H9 (cell line): ENCODE results near the gene PLB1. TPM values are rescaled to one million over a fixed set of nuclear protein-coding genes. Genes with fewer than 3 reads are reported as not detected.

Experiments used
- DNase-seq: peaks from one replicate; pipeline ENCODE4 v3.0.0-alpha.2; 2017
- H2AFZ ChIP-seq: one replicate; pipeline ENCODE4 v1.6.1; 2013; ENCODE audit warnings: mild to moderate bottlenecking, low read length, control low read depth, moderate library complexity
- H2AK5ac ChIP-seq: 2 replicates; pipeline ENCODE4 v1.6.1; 2013; ENCODE audit warnings: low read length, control low read depth, mixed read lengths; ENCODE audit not compliant: insufficient read length
- H2BK120ac ChIP-seq: one replicate; pipeline ENCODE4 v1.6.1; 2013; ENCODE audit warnings: low read depth, mild to moderate bottlenecking, low read length, control low read depth, inconsistent platforms; ENCODE audit not compliant: poor library complexity, severe bottlenecking
- H2BK12ac ChIP-seq: 2 replicates; pipeline ENCODE4 v1.6.1; 2013; ENCODE audit warnings: low read length, control low read depth, mixed read lengths, low read depth; ENCODE audit not compliant: insufficient read length
- H2BK15ac ChIP-seq: 2 replicates; pipeline ENCODE4 v1.6.1; 2013; ENCODE audit warnings: low read depth, low read length, control low read depth
- H2BK20ac ChIP-seq: one replicate; pipeline ENCODE4 v1.6.1; 2013; ENCODE audit warnings: low read depth, mild to moderate bottlenecking, low read length, control low read depth, inconsistent platforms; ENCODE audit not compliant: poor library complexity, severe bottlenecking
- H2BK5ac ChIP-seq: 2 replicates; pipeline ENCODE4 v1.6.1; 2013; ENCODE audit warnings: low read length, control low read depth, mixed read lengths; ENCODE audit not compliant: insufficient read length
- H3K14ac ChIP-seq: 2 replicates; pipeline ENCODE4 v1.6.1; 2013; ENCODE audit warnings: low read length, control low read depth; ENCODE audit not compliant: insufficient read depth
- H3K18ac ChIP-seq: 2 replicates; pipeline ENCODE4 v1.6.1; 2013; ENCODE audit warnings: low read depth, mild to moderate bottlenecking, mixed read lengths, low read length, control low read depth; ENCODE audit not compliant: insufficient read length
- H3K23ac ChIP-seq: 2 replicates; pipeline ENCODE4 v1.6.1; 2013; ENCODE audit warnings: low read length, control low read depth, mixed read lengths, low read depth; ENCODE audit not compliant: insufficient read length
- H3K23me2 ChIP-seq: 2 replicates; pipeline ENCODE4 v1.6.1; 2013; ENCODE audit warnings: low read depth, mild to moderate bottlenecking, mixed read lengths, low read length, control low read depth; ENCODE audit not compliant: insufficient read length, poor library complexity, severe bottlenecking
- H3K27ac ChIP-seq: 2 replicates; pipeline ENCODE4 v1.5.1; 2013; ENCODE audit warnings: low read length, control low read depth, mixed read lengths, low read depth; ENCODE audit not compliant: insufficient read length
- H3K27me3 ChIP-seq: 2 replicates; pipeline ENCODE4 v1.6.1; 2013; ENCODE audit warnings: low read length, control low read depth, inconsistent platforms; ENCODE audit not compliant: insufficient read depth
- H3K4ac ChIP-seq: 2 replicates; pipeline ENCODE4 v1.6.1; 2013; ENCODE audit warnings: low read depth, mild to moderate bottlenecking, control low read depth, inconsistent platforms, low read length, moderate library complexity
- H3K4me1 ChIP-seq: 2 replicates; pipeline ENCODE4 v1.6.1; 2013; ENCODE audit warnings: low read length, control low read depth, inconsistent platforms; ENCODE audit not compliant: insufficient read depth
- H3K4me2 ChIP-seq: 2 replicates; pipeline ENCODE4 v1.6.1; 2013; ENCODE audit warnings: low read length, control low read depth, mixed read lengths; ENCODE audit not compliant: insufficient read length, insufficient read depth
- H3K56ac ChIP-seq: 2 replicates; pipeline ENCODE4 v1.6.1; 2013; ENCODE audit warnings: low read depth, mild to moderate bottlenecking, mixed read lengths, low read length, control low read depth; ENCODE audit not compliant: insufficient read length
- H3K79me1 ChIP-seq: 2 replicates; pipeline ENCODE4 v1.6.1; 2013; ENCODE audit warnings: low read depth, mild to moderate bottlenecking, moderate library complexity, low read length, control low read depth, inconsistent platforms; ENCODE audit not compliant: insufficient read depth, poor library complexity, severe bottlenecking
- H3K79me2 ChIP-seq: 2 replicates; pipeline ENCODE4 v1.6.1; 2013; ENCODE audit warnings: low read length, control low read depth, inconsistent platforms; ENCODE audit not compliant: insufficient read depth
- H3K9ac ChIP-seq: 2 replicates; pipeline ENCODE4 v1.6.1; 2013; ENCODE audit warnings: low read length, control low read depth, mixed read lengths; ENCODE audit not compliant: insufficient read length; ENCODE audit errors: extremely low read depth
- H3K9me3 ChIP-seq: one replicate; pipeline ENCODE4 v1.6.1; 2013; ENCODE audit warnings: low read depth, low read length, inconsistent platforms; ENCODE audit not compliant: control insufficient read depth
- H3T11ph ChIP-seq: one replicate; pipeline ENCODE4 v1.6.1; 2013; ENCODE audit warnings: mild to moderate bottlenecking, low read length, control low read depth, inconsistent platforms
- H4K20me1 ChIP-seq: one replicate; pipeline ENCODE4 v1.6.1; 2013; ENCODE audit not compliant: control insufficient read depth, insufficient read length, insufficient read depth
- H4K5ac ChIP-seq: 2 replicates; pipeline ENCODE4 v1.6.1; 2013; ENCODE audit warnings: low read depth, mild to moderate bottlenecking, mixed read lengths, low read length, control low read depth; ENCODE audit not compliant: insufficient read length
- H4K8ac ChIP-seq: replicated peaks from 2 replicates; pipeline ENCODE4 v1.6.1; 2013; ENCODE audit warnings: low read length, control low read depth, mixed read lengths, low read depth; ENCODE audit not compliant: insufficient read length
- H4K91ac ChIP-seq: 2 replicates; pipeline ENCODE4 v1.6.1; 2013; ENCODE audit warnings: low read depth, mild to moderate bottlenecking, moderate library complexity, mixed read lengths, low read length, control low read depth; ENCODE audit not compliant: insufficient read length
- H3K27ac Mint-ChIP-seq, 3 experiments: 2 replicates in 2 of 3; 3 replicates in 1 of 3; pipeline ENCODE4 v1.8.0; 2020 to 2021; ENCODE audit warnings: mixed read lengths in 3 of 3, mild to moderate bottlenecking in 1 of 3, moderate library complexity in 1 of 3
- H3K27me3 Mint-ChIP-seq: 2 replicates; pipeline ENCODE4 v1.8.0; 2021; ENCODE audit warnings: low read depth, mild to moderate bottlenecking, moderate library complexity, mixed read lengths
- H3K36me3 Mint-ChIP-seq, 3 experiments: 2 replicates in 2 of 3; 3 replicates in 1 of 3; pipeline ENCODE4 v1.8.0; 2020 to 2021; ENCODE audit warnings: low read depth in 3 of 3, mixed read lengths in 3 of 3; ENCODE audit not compliant: insufficient read depth in 1 of 3
- H3K4me1 Mint-ChIP-seq, 2 experiments: 2 replicates each; pipeline ENCODE4 v1.8.0; 2020; ENCODE audit warnings: mixed read lengths in 2 of 2
- H3K4me3 Mint-ChIP-seq, 2 experiments: 2 replicates in 1 of 2; 3 replicates in 1 of 2; pipeline ENCODE4 v1.8.0; 2020 to 2021; ENCODE audit warnings: mild to moderate bottlenecking in 2 of 2, mixed read lengths in 2 of 2, moderate library complexity in 1 of 2
- H3K9me3 Mint-ChIP-seq, 2 experiments: 2 replicates in 1 of 2; 3 replicates in 1 of 2; pipeline ENCODE4 v1.8.0; 2020; ENCODE audit warnings: mild to moderate bottlenecking in 2 of 2, mixed read lengths in 2 of 2, moderate library complexity in 1 of 2
- WGBS: extraction: QIAGEN DNeasy Blood & Tissue Kit; methylation state at CpG from one replicate; pipeline ENCODE4 v1.1.7; 2013; ENCODE audit warnings: missing lambda C conversion rate, low lambda C conversion rate, mixed read lengths; ENCODE audit not compliant: insufficient read length; ENCODE audit errors: extremely low coverage; 5-methylcytosine and 5-hydroxymethylcytosine counted together
- total RNA-seq: library from RNA; stranded (reverse); gene quantifications from 2 replicates; pipeline ENCODE4 v1.2.1, GENCODE V29; 2021
- TF ChIP-seq, protein P1 (sequence below): fragments of 200-600 bp; sonication (generic); conservative IDR thresholded peaks from 3 replicates; pipeline ENCODE4 v1.8.0; 2021; ENCODE audit warnings: antibody characterized with exemption, mild to moderate bottlenecking

PLB1 gene
- total RNA-seq, 1 experiment from 2014 or later: not detected

DNA sequence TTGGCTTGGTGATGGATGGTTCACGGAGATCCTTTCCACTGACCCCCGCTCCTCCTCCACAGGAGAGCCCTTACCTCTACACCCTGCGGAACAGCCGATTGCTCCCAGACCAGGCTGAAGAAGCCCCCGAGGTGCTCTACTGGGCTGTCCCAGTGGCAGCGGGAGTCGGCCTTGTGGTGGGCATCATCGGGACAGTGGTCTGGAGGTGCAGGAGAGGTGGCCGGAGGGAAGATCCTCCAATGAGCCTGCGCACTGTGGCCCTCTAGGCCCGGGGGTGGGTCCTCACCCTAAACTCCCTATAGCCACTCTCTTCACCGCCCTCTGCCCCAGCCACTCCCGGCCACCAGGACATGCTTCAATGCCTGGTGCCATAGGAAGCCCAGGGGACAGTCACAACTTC, 146.9 kb downstream of the PLB1 start:
- H2AK5ac ChIP-seq: no peak overlapping the region
- H3K56ac ChIP-seq: no peak overlapping the region
- no peak overlapping the region for H2BK5ac ChIP-seq
- H3K4me2 ChIP-seq: no peak overlapping the region
- no CpG with 5 or more reads among the region's 13 CpGs for WGBS
- H2AFZ ChIP-seq: no peak overlapping the region
- H2BK20ac ChIP-seq: no peak overlapping the region
- H3K27me3 ChIP-seq: no peaks in the 10 kb centered on the region
- Mint-ChIP-seq H3K9me3 (no peaks in the 10 kb centered on the region; a peak in 1 of 5 replicates), H3K4me1 (peaks cover 15 to 21% of the 10 kb centered on the region in 2 experiments), H3K4me3 (no peak overlapping the region), H3K27me3 (peaks cover 4% of the 10 kb centered on the region), H3K27ac (no peak overlapping the region), H3K36me3 (no peaks in the 10 kb centered on the region)
- no peaks in the 10 kb centered on the region for H3K79me1 ChIP-seq
- H2BK12ac ChIP-seq: no peak overlapping the region
- H4K5ac ChIP-seq: no peak overlapping the region
- no peak overlapping the region for H4K91ac ChIP-seq
- no peak for DNase-seq
- H3K4me1 ChIP-seq: no peaks in the 10 kb centered on the region
- H2BK15ac ChIP-seq: no peak overlapping the region
- H3K14ac ChIP-seq: no peak overlapping the region
- H4K20me1 ChIP-seq: no peaks in the 10 kb centered on the region
- no peak overlapping the region for H3T11ph ChIP-seq
- H2BK120ac ChIP-seq: no peak overlapping the region
- no peaks in the 10 kb centered on the region for H3K23me2 ChIP-seq
- TF ChIP-seq, protein P1, sequence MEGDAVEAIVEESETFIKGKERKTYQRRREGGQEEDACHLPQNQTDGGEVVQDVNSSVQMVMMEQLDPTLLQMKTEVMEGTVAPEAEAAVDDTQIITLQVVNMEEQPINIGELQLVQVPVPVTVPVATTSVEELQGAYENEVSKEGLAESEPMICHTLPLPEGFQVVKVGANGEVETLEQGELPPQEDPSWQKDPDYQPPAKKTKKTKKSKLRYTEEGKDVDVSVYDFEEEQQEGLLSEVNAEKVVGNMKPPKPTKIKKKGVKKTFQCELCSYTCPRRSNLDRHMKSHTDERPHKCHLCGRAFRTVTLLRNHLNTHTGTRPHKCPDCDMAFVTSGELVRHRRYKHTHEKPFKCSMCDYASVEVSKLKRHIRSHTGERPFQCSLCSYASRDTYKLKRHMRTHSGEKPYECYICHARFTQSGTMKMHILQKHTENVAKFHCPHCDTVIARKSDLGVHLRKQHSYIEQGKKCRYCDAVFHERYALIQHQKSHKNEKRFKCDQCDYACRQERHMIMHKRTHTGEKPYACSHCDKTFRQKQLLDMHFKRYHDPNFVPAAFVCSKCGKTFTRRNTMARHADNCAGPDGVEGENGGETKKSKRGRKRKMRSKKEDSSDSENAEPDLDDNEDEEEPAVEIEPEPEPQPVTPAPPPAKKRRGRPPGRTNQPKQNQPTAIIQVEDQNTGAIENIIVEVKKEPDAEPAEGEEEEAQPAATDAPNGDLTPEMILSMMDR: no peak
- no peak overlapping the region for H3K27ac ChIP-seq
- H3K18ac ChIP-seq: no peak overlapping the region
- no peaks in the 10 kb centered on the region for H3K9me3 ChIP-seq
- H3K4ac ChIP-seq: no peak overlapping the region
- H3K9ac ChIP-seq: no peak overlapping the region
- H4K8ac ChIP-seq: no peak overlapping the region
- H3K23ac ChIP-seq: no peak overlapping the region
- H3K79me2 ChIP-seq: no peaks in the 10 kb centered on the region
